MM.1S (cell line): ENCODE results near the gene L3HYPDH.

Source experiments
- DNase-seq: peaks from one replicate; pipeline ENCODE4 v3.0.0-alpha.2; 2015
- H2AFZ ChIP-seq: fragments of 300-600 bp; sonication (generic); 2 replicates; pipeline ENCODE4 v1.6.0; 2016; ENCODE audit warnings: antibody characterized with exemption, low read length
- H3F3A ChIP-seq: fragments of 300-600 bp; sonication (generic); 2 replicates; pipeline ENCODE4 v1.6.1; 2016; ENCODE audit warnings: mild to moderate bottlenecking, antibody characterized with exemption, low read length, moderate library complexity, mixed read lengths; ENCODE audit not compliant: insufficient read depth
- H3K27ac ChIP-seq: fragments of 300-600 bp; sonication (generic); 2 replicates; pipeline ENCODE4 v1.5.1; 2016; ENCODE audit warnings: mild to moderate bottlenecking, low read length
- H3K27me3 ChIP-seq: fragments of 300-600 bp; sonication (generic); replicated peaks from 2 replicates; pipeline ENCODE4 v1.6.0; 2016; ENCODE audit warnings: low read length; ENCODE audit not compliant: insufficient read depth
- H3K36me3 ChIP-seq: fragments of 300-600 bp; sonication (generic); replicated peaks from 2 replicates; pipeline ENCODE4 v1.6.1; 2016; ENCODE audit warnings: mild to moderate bottlenecking, low read length, mixed read lengths; ENCODE audit not compliant: insufficient read depth
- H3K4me1 ChIP-seq: fragments of 300-600 bp; sonication (generic); 2 replicates; pipeline ENCODE4 v1.6.1; 2016; ENCODE audit warnings: low read length, mixed read lengths
- H3K4me2 ChIP-seq: fragments of 300-600 bp; sonication (generic); 2 replicates; pipeline ENCODE4 v1.6.0; 2016; ENCODE audit warnings: low read depth, low read length
- H3K4me3 ChIP-seq: fragments of 300-600 bp; sonication (generic); 2 replicates; pipeline ENCODE4 v1.5.1; 2016; ENCODE audit warnings: low read length, mixed read lengths
- H3K79me2 ChIP-seq: fragments of 300-600 bp; sonication (generic); 2 replicates; pipeline ENCODE4 v1.6.1; 2016; ENCODE audit warnings: mixed run types, low read length, mixed read lengths
- H3K9ac ChIP-seq: fragments of 300-600 bp; sonication (generic); 2 replicates; pipeline ENCODE4 v1.6.1; 2016; ENCODE audit warnings: low read length, mixed read lengths
- H3K9me2 ChIP-seq: fragments of 300-600 bp; sonication (generic); replicated peaks from 2 replicates; pipeline ENCODE4 v1.6.1; 2016; ENCODE audit warnings: mild to moderate bottlenecking, low read length, mixed read lengths; ENCODE audit not compliant: insufficient read depth
- H3K9me3 ChIP-seq: fragments of 300-600 bp; sonication (generic); replicated peaks from 2 replicates; pipeline ENCODE4 v1.6.1; 2016; ENCODE audit warnings: mild to moderate bottlenecking, low read length, mixed read lengths; ENCODE audit not compliant: insufficient read depth
- H4K20me1 ChIP-seq: fragments of 300-600 bp; sonication (generic); 2 replicates; pipeline ENCODE4 v1.6.1; 2016; ENCODE audit warnings: mild to moderate bottlenecking, low read length, moderate library complexity, mixed read lengths; ENCODE audit not compliant: insufficient read depth
- CTCF ChIP-seq: fragments of 300-600 bp; sonication (generic); IDR thresholded peaks from 2 replicates; pipeline ENCODE4 v1.5.1; 2016; ENCODE audit warnings: antibody characterized with exemption, low read length, mixed read lengths
- EZH2 ChIP-seq: fragments of 300-600 bp; sonication (generic); optimal IDR thresholded peaks from 2 replicates; pipeline ENCODE3; 2017; ENCODE audit warnings: low read depth, mild to moderate bottlenecking, antibody characterized with exemption, low read length, mixed read lengths
- EZH2phosphoT487 ChIP-seq: fragments of 300-600 bp; sonication (generic); IDR thresholded peaks from 2 replicates; pipeline ENCODE4 v1.6.1; 2018; ENCODE audit warnings: antibody characterized with exemption, low read length

Gene L3HYPDH

GRCh38 chr14:59458486-59458885 lies 25.7 kb downstream of the L3HYPDH start:
- H3K79me2 ChIP-seq = no peaks in the 10 kb centered on the region
- TF ChIP-seq EZH2phosphoT487 = no peak
- no peak for TF ChIP-seq EZH2
- TF ChIP-seq CTCF = no peak
- no peaks in the 10 kb centered on the region for H3K27me3 ChIP-seq
- no peak overlapping the region for H2AFZ ChIP-seq
- no peaks in the 10 kb centered on the region for H3K9me3 ChIP-seq
- no peak overlapping the region for H3K27ac ChIP-seq
- DNase-seq = no peak
- H3K4me3 ChIP-seq = no peak overlapping the region
- no peak overlapping the region for H3K9ac ChIP-seq
- H4K20me1 ChIP-seq = no peaks in the 10 kb centered on the region
- no peak overlapping the region for H3K4me2 ChIP-seq
- no peaks in the 10 kb centered on the region for H3K4me1 ChIP-seq
- no peaks in the 10 kb centered on the region for H3K36me3 ChIP-seq
- H3K9me2 ChIP-seq = no peaks in the 10 kb centered on the region
- H3F3A ChIP-seq = no peaks in the 10 kb centered on the region

- Histone ChIP-seq H3K27ac (no peak overlapping the region), H3K27me3 (no peaks in the 10 kb centered on the region), H3K9me3 (no peaks in the 10 kb centered on the region), H3K9me2 (no peaks in the 10 kb centered on the region), H3K4me3 (no peak overlapping the region), H2AFZ (no peak overlapping the region), H3F3A (no peaks in the 10 kb centered on the region), H3K4me2 (no peak overlapping the region), H3K9ac (no peak overlapping the region), H4K20me1 (no peaks in the 10 kb centered on the region), H3K36me3 (no peaks in the 10 kb centered on the region), H3K79me2 (no peaks in the 10 kb centered on the region), H3K4me1 (no peaks in the 10 kb centered on the region)
- DNase-seq = no peak
- no peak for TF ChIP-seq CTCF
- no peak for TF ChIP-seq EZH2phosphoT487
- no peak for TF ChIP-seq EZH2
These were observed 28.8 kb downstream of the L3HYPDH start for GRCh38 chr14:59455411-59455810.

GRCh38 chr14:59454139-59454538 lies 30.1 kb downstream of the L3HYPDH start:
- H3K9me3 ChIP-seq = no peaks in the 10 kb centered on the region
- no peak for TF ChIP-seq EZH2
- no peak for TF ChIP-seq EZH2phosphoT487
- no peak for TF ChIP-seq CTCF
- no peak overlapping the region for H3K27ac ChIP-seq
- H3K9ac ChIP-seq = no peak overlapping the region
- no peak for DNase-seq
- H3F3A ChIP-seq = no peaks in the 10 kb centered on the region
- H3K27me3 ChIP-seq = no peaks in the 10 kb centered on the region
- H3K79me2 ChIP-seq = no peaks in the 10 kb centered on the region
- H4K20me1 ChIP-seq = no peaks in the 10 kb centered on the region
- H3K36me3 ChIP-seq = no peaks in the 10 kb centered on the region
- no peaks in the 10 kb centered on the region for H3K9me2 ChIP-seq
- H3K4me3 ChIP-seq = no peak overlapping the region
- H2AFZ ChIP-seq = no peak overlapping the region
- H3K4me1 ChIP-seq = no peaks in the 10 kb centered on the region
- H3K4me2 ChIP-seq = no peak overlapping the region
